Erythroblast (primary cell): ENCODE results near the gene DDX3X.
"Not testable (repeated sequence)": the region's sequence is repeated elsewhere in the genome, so short reads cannot be mapped to it uniquely, and the experiment has no call there.

ENCODE experiments used
- DNase-seq, 2 experiments: peaks; one replicate each; lab custom pipeline; 2025; lab: John Stamatoyannopoulos, UW
- GATA1 ChIP-seq: IDR thresholded peaks from 2 replicates; pipeline ENCODE4 v1.6.1; 2011; ENCODE audit warnings: low read depth, mild to moderate bottlenecking, control low read depth, low read length, moderate library complexity
- POLR2A ChIP-seq: IDR thresholded peaks from 2 replicates; pipeline ENCODE4 v1.6.1; 2011; ENCODE audit warnings: mild to moderate bottlenecking, low read length

Gene DDX3X

GRCh38 chrX:41369152-41369551 lies 35.2 kb downstream of the DDX3X start:
- no peak for DNase-seq
- TF ChIP-seq GATA1 (no peak), POLR2A (no peak)

GRCh38 chrX:41371575-41371974 lies 37.6 kb downstream of the DDX3X start:
- not testable (repeated sequence) for DNase-seq

GRCh38 chrX:41373989-41374606 lies 40.1 kb downstream of the DDX3X start:
- peak in 1 of 2 experiments; percentile 40 for DNase-seq
- TF ChIP-seq GATA1 (no peak), POLR2A (no peak)

- DNase-seq, result no peak
- TF ChIP-seq POLR2A (no peak), GATA1 (no peak)
These were observed 43.7 kb downstream of the DDX3X start for GRCh38 chrX:41377624-41378023.

- peak in 1 of 2 experiments; percentile 30 for DNase-seq
- TF ChIP-seq GATA1 (no peak), POLR2A (no peak)
These were observed 47.7 kb downstream of the DDX3X start for GRCh38 chrX:41381685-41382084.

- peak in 1 of 2 experiments; percentile 5 for DNase-seq
- TF ChIP-seq POLR2A, result no peak
These were observed 49.0 kb downstream of the DDX3X start for GRCh38 chrX:41382714-41383645.

GRCh38 chrX:41384051-41384705 lies 50.2 kb downstream of the DDX3X start:
- no peak for TF ChIP-seq GATA1
- no peak for TF ChIP-seq POLR2A
- DNase-seq, result peak; percentile 40 to 82

GRCh38 chrX:41386222-41386990 lies 52.4 kb downstream of the DDX3X start:
- TF ChIP-seq GATA1 (no peak), POLR2A (no peak)
- DNase-seq, result no peak

- TF ChIP-seq GATA1 (no peak), POLR2A (no peak)
- DNase-seq, result no peak
These were observed 54.6 kb downstream of the DDX3X start for GRCh38 chrX:41388543-41388942.

GRCh38 chrX:41389311-41389888 lies 55.4 kb downstream of the DDX3X start:
- DNase-seq, result peak in 1 of 2 experiments; percentile 16
- TF ChIP-seq POLR2A (no peak), GATA1 (no peak)

GRCh38 chrX:41390576-41390975 lies 56.6 kb downstream of the DDX3X start:
- DNase-seq, result not testable (repeated sequence)

- TF ChIP-seq GATA1, result no peak
- no peak for TF ChIP-seq POLR2A
- no peak for DNase-seq
These were observed 57.6 kb downstream of the DDX3X start for GRCh38 chrX:41391606-41392005.

- DNase-seq, result no peak
- TF ChIP-seq GATA1, result no peak
- TF ChIP-seq POLR2A, result no peak
These were observed 60.3 kb downstream of the DDX3X start for GRCh38 chrX:41394293-41394692.

GRCh38 chrX:41397219-41397618 lies 63.3 kb downstream of the DDX3X start:
- DNase-seq, result no peak
- no peak for TF ChIP-seq GATA1
- TF ChIP-seq POLR2A, result no peak
